Fibroblast of skin of right quadriceps (primary cell): Measurements from ENCODE around the gene GRIK4.

Experiments
- DNase-seq: peaks from one replicate; pipeline ENCODE4 v3.0.0-alpha.2; 2013

Gene GRIK4

GRCh38 chr11:120906766-120907165 is 395.2 kb downstream of the GRIK4 start:
- no peak for DNase-seq

GRCh38 chr11:120907971-120908370 is 396.4 kb downstream of the GRIK4 start:
- DNase-seq, result no peak

- DNase-seq, result peak; percentile 23
Observed at GRCh38 chr11:120908461-120909181, 397.1 kb downstream of the GRIK4 start.

- no peak for DNase-seq
Observed at GRCh38 chr11:120909676-120910416, 398.3 kb downstream of the GRIK4 start.

- no peak for DNase-seq
Observed at GRCh38 chr11:120911943-120912342, 400.4 kb downstream of the GRIK4 start.

DNA sequence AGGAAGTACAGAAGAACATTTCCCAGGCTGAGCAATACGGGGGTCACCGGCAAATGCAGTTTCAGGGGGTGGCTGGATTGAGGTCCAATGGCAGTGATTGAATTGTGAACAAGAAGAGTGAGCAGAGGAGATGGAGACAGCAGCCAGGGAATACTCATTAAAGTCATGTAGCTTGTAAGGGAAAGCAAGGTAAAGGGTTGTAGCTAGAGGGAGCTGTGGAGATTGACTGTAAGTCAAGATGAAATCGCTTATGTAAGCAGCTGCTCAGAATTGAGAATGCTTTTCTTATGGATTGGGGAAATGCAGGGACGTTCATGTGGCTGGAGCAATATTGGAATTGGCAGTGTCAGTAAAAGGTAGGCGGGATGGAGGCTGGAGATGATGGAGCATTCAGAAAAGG is 401.0 kb downstream of the GRIK4 start:
- peak; percentile 3 for DNase-seq

GRCh38 chr11:120912915-120913314 is 401.4 kb downstream of the GRIK4 start:
- no peak for DNase-seq

GRCh38 chr11:120914021-120914420 is 402.5 kb downstream of the GRIK4 start:
- DNase-seq, result no peak

GRCh38 chr11:120914601-120915000 is 403.1 kb downstream of the GRIK4 start:
- no peak for DNase-seq

DNA sequence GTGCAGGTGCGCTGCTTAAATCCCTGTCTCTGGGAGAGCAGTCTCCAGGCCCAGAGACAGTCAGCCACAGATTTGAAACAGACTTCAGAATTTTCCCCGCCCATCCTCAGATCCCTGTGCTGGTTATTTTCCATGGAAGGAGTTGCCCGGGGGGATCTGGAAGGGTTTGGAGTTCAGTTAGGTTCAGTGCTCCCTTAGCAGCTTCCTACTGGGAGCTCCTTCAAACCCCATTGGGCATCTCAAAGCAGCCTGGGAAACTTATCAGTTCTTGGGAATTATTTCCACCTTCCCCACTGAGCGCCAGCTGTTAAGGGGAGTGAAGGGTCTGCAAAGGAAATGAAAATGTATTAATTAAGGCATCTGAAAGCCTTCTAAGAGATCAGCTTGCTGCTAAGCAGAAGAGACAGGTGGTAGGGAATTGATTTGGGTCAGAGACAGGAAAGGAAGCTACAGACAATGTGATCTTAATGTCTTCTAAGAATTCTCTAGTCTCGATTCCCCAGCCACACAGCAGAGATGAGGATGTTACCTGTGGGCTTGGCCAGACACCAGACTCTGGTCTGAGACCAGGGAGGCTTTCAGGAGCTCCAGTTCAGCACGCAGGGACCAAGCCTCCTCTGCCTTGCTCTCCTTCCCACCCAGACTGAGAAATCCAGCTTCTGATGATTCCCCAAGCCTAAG is 406.2 kb downstream of the GRIK4 start:
- DNase-seq, result no peak

GRCh38 chr11:120918257-120918656 is 406.7 kb downstream of the GRIK4 start:
- DNase-seq, result no peak

- no peak for DNase-seq
Observed at GRCh38 chr11:120919045-120919444, 407.5 kb downstream of the GRIK4 start.

DNA sequence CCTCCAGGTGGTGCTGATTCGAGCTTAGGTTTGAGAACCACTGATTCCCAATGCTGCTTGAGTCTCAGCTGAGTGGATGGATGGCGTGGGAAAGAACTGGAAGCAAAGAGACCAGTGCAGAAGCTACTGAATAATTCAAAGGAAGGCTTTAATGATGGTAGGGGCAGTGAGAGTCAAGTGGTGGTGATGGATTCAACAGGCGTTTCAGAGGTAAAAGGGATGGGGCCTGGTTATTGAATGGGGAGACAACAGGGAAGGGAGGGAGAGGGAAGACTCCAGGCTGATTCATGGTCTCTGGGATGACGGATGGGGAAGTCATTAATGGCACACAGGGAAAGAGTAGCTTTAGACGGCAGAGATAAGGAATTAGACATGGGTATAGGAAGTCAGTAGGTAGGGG is 408.0 kb downstream of the GRIK4 start:
- DNase-seq, result no peak

DNA sequence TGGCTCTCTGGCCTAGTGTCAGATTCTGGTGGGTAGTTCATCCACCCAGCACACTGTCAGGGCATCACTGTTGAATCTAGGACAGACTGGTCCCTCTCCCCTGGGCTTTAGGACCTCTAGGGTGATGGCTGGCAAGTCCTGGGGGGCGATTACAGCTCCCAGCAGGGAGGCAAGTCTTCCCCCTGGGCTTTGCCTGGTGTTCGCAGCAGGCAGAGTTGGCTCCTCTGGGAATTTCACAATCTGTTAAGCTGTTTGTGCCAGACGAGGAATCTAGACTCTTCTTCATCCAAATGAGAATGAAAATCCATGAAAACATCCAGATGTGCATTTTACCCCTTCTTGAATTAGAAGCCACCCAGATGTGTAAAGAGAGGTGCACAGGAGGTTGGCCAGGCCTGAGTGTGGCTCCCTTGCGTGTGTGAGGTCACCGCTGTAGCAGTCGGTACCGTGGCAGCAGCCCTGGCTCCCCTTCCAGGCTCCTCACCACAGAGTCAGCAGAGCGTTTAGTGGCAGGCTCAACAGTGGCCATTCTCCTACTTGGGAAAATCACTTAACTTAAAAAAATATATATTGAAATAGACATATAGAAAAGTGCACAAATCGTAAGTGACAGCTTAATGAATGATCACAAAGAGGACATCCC is 412.4 kb downstream of the GRIK4 start:
- no peak for DNase-seq

DNA sequence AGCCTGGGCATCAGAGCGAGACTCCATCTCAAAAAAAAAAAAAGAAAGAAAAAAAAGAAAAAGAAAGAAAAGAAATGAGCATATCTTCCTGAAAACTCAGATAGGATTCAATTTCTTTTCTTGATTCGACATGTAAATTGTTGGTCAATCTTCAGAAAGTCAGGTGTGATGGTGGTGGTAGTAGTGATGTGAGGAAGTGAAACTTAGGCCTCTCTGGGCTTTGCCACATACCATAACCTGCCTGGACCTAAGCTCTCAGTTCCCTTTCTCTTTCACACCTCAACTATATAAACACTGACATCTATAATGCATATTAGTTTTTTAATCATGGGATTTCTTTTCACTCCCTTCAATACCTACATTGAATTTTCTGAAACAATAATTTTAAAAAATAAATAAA is 414.4 kb downstream of the GRIK4 start:
- no peak for DNase-seq

GRCh38 chr11:120928627-120929026 is 417.1 kb downstream of the GRIK4 start:
- no peak for DNase-seq

DNA sequence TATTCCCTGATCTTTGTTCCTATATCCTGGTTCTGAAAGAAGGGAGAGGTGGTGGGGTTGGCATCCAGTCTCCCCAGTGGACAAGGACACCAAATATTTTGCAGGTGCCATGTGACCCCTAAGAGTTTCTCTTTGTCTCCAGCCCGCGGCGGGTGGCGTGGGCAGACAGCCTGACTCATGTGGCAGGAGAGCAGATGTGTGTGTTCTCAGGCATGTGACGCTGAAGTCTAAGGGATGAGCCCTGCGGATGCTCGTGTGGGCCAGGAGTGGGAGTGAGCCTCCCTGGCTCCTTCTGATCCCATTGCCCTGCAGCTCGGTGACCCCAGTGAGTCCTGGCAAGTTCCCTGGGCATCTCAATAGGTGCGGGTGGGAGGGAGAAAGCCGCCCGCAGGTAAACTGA is 417.5 kb downstream of the GRIK4 start:
- peak; percentile 7 for DNase-seq

DNA sequence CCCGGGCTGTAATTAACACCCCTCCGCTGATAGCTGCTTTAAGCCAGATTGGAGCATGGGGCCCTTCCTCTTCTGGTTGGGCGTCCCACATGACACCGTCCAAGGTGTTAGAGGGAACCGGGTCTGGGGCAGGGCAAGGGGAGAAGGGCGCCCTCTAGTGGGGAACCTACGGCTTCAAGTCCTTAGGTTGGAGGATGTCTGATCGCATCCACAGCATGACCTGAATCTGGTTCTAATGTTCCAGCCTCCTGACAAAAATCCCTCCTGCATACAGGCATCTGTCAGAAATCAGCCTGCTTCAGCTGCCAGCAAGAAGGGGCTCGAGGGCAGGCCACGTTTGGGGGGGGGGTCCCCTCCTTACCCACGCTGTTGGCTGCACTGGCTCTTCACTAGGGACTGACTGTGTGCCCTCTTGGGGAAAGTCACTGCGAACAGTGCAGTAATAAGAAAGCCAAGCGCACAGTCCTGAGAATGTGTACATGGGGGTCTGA is 418.2 kb downstream of the GRIK4 start:
- peak; percentile 28 for DNase-seq

DNA sequence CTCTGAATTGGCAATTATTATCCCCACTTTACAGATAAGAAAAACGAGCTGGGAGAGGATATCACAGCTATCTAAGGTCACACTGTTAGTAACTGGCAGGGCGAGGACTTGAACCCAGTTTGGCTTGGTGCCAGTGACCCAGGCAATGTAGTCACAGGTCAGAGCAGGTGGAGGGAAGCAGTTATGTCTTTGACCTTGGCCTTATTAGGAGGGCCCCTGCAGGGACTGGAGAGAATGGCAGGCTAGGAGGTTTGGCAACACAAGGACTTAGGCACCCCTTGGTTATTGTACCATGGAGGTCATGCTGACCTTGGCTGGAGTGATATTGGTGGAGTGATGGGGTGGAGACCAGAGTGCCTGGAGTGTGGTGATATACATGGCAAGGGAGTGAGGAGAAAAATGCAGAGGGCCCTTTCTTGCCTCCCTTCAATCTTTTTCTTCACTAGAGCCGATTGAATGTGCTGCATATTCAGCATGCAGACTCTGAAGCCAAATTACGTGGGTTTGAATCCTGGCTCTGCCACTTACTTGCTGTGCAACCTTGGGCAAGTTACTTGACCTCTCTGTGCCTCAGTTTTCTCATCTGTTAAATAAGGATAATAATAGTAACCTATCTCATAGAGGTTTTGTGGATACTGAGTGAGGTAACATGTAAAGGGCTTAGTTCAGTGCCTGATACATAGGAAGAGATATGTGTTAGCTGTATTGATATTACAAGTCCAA is 419.7 kb downstream of the GRIK4 start:
- no peak for DNase-seq

GRCh38 chr11:120932305-120932915 is 420.9 kb downstream of the GRIK4 start:
- DNase-seq, result no peak

GRCh38 chr11:120936356-120936755 is 424.8 kb downstream of the GRIK4 start:
- no peak for DNase-seq

DNA sequence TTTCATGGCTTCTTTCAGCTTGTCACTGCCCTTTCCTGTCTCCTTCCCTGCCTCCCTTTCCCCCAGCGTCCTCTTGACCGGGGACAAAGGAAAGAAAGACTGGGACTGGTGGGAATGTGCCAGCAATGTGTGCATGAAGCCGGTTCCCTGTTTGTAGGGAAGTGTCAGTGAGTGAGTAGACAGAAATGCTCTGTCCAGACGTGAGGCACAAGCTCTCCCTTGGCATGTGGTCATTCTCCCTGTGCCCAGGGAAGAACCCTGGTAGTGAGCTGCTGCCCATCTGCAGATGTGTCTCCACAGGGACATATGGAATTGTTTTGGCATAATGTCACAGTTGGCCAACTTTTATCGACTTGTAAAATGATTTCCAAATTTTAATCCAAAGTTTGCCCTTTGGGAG is 426.0 kb downstream of the GRIK4 start:
- DNase-seq, result no peak
